HG03045 (cell line): ENCODE results near the gene FOXRED2.
A peak's percentile ranks its signal among the peaks of the same experiment; 100 is the strongest.
"Not testable (repeated sequence)": the region's sequence is repeated elsewhere in the genome, so short reads cannot be mapped to it uniquely, and the experiment has no call there.

ENCODE experiments used
- ATAC-seq: cut with Tn5 transposase; IDR thresholded peaks from one replicate; pipeline ENCODE4 v1.9.1; 2021; ENCODE audit warnings: mild to moderate bottlenecking, moderate library complexity; ENCODE audit not compliant: unreplicated experiment

FOXRED2 gene

DNA sequence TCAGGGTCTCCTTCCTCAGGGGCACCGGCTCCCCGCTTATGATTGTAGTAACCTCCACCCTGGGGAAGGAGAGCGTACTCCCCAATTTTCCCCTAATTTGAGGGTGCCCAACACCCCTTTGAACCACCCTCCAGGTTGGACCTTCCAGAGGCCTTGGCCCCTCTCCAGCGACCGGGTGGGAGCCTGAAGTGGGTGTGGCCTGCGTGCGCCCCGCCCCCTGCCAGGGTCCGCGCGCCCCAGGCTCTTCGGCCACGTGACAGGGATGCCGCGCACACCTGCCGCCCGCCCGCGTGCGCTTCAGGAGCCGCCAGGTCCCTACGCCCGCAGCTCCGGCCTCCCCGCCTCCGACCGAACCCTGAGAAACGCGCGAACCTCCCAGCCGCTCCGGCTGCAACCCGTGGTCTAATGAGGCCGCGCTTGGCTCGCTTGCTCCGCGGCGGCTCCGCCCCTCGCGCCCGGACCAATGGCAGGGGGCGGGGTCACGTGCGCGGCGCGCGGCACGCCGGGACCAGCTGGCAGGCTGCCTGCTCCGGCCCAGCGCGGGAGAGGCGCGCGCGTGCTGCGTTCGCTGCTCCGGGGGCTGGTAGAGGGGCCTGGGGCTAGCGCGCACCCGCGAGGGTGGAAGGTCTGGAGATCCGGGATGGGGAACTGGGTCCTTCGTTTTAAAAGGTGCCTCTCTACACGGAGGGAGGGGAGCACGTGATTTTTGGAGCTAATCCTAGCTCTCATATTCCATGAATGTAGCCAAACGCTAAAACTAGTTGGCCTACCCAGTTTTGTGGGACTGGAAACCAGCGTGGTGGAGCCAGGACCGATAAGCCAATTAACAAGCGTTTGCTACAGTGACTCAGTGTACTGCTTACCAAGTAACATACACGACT lies at the start of gene FOXRED2:
Gene FOXRED2 (minus strand): TSS at position 404 of the 881 bp plus-strand sequence. CDS start 618 bp downstream, outside the sequence.
- peak; percentile 80 for ATAC-seq

- ATAC-seq = no peak
These were observed 47.3 kb upstream of the FOXRED2 start for GRCh38 chr22:36554098-36554497.

DNA sequence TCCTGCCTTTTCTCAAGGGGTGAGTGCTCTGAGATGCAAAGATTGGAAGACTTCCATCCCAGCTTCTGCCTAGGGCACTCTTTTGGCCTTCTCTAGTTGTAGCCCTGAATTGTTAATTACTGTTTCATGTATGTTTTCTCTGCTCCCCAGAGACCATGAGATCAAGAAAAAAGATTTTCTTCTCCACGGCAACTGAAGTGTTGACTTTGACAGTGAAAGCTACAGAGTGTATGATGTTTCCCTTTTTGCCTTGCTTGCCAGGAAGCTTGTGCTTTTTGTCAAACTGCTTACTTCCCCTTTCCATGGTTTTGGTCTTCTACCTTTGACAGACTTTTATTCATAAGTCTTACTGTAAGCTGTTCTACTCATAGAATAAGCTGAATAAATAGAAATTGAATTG lies 45.4 kb upstream of the FOXRED2 start:
- no peak for ATAC-seq

DNA sequence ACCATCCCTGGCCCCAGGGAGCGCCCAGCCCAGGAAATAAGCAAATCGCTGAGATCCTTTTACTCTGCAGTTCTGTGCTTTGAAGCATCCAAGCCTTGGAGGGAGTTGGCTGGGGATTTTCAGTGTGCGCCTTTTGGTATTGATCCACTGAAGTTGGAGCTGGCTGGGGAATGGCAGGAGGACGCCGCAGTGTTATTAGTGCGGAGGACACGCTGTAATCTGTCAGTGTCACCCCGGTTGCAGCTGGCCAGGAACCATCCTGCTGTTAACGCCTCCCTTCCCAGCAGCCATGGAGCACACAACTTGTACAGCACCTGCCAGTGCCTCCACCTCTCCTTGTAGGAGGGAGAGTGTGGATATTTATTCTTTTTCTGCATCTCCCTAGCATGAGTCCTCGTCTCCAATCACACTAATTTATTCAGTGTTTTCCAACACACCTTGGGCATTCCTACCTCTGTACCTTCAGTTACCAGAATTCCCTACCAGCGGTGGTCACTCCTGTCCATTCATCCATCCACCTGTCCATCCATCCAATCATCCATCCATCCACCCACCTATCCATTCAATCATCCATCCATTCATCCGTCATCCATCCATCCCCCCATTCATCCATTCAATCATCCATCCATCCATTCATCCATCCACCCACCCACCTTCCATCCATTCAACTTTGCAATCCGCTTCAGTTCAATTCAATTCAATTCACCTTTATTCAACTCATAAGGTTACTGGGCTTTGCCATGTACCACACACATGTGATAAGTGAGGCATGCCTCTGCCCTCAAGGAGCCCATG lies 44.1 kb upstream of the FOXRED2 start:
- ATAC-seq = no peak

GRCh38 chr22:36549033-36549432 lies 42.2 kb upstream of the FOXRED2 start:
- ATAC-seq = no peak

GRCh38 chr22:36548606-36549005 lies 41.8 kb upstream of the FOXRED2 start:
- ATAC-seq = no peak

DNA sequence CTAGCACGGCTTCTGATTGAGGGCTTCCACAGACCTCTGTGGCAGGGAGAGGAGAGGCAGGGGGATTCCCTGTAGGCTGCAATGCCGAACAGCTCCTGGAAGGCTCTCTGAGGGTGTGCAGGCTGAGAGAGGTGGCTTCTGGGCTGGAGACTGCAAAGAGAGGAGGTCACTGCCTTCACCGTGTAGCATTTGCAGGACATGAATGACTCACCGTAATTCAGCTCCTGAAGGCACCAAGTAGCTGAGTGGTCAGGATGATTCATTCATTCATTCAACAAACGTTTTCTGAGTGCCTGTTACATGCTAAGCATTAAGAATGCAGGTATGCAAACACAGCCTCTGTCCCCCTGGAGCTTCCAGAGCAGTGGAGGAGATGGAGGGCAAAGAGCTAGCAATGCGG lies 40.1 kb upstream of the FOXRED2 start:
- no peak for ATAC-seq

- no peak for ATAC-seq
These were observed 39.4 kb upstream of the FOXRED2 start for GRCh38 chr22:36546092-36546804.

- no peak for ATAC-seq
These were observed 37.3 kb upstream of the FOXRED2 start for GRCh38 chr22:36544107-36544620.

DNA sequence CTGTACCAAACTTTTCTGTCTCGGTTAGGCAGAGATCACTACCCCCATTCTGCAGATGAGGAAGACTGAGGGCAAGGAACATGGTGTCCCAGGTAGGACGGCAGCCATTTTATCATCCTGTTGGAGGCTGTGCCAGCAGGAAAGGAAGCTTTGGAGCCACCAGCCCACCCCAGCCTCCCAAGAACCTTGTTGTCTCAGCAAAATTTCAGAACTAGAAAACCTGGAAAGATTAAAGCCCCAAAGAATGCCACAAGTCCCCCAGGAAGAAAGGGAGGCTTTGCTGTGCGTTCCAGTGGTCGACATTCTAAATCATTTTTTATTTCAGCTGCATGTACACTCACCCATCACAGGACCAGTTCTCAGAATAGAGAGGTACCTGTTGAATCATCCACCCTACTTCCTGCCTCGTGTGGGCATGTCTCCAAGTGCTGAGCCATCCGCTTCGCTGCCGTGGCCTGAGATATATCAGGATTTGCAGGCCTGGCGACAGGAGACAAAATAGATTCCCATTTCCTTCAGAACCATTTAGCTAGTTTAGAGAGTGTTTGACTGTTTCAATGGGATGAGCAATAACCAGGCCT lies 35.1 kb upstream of the FOXRED2 start:
- no peak for ATAC-seq

- ATAC-seq = no peak
These were observed 34.2 kb upstream of the FOXRED2 start for GRCh38 chr22:36540867-36541642.

- ATAC-seq = no peak
These were observed 31.7 kb upstream of the FOXRED2 start for GRCh38 chr22:36538529-36538928.

- no peak for ATAC-seq
These were observed 29.9 kb upstream of the FOXRED2 start for GRCh38 chr22:36536717-36537116.

DNA sequence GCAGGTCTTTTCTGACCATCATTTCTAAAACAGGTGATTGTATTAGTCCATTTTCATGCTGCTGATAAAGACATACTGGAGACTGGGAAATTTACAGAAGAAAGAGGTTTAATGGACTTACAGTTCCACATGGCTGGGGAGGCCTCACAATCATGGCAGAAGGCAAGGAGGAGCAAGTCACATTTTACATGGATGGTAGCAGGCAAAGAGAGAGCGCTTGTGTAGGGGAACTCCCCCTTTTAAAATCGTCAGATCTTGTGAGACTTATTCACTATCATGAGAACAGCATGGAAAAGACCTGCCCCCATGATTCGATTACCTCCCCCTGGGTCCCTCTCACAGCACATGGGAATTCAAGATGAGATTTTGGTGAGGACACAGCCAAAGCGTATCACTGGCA lies 26.5 kb upstream of the FOXRED2 start:
- ATAC-seq = not testable (repeated sequence)

GRCh38 chr22:36532466-36532865 lies 25.6 kb upstream of the FOXRED2 start:
- ATAC-seq = no peak

- peak; percentile 92 for ATAC-seq
These were observed 22.2 kb upstream of the FOXRED2 start, which contains the start of gene EIF3D for GRCh38 chr22:36528795-36529751. Gene EIF3D, minus strand, starts transcription at chr22:36529166. Its CDS starts 3,045 bp downstream, at chr22:36526121.

- no peak for ATAC-seq
These were observed 21.5 kb upstream of the FOXRED2 start for GRCh38 chr22:36528341-36528740.

DNA sequence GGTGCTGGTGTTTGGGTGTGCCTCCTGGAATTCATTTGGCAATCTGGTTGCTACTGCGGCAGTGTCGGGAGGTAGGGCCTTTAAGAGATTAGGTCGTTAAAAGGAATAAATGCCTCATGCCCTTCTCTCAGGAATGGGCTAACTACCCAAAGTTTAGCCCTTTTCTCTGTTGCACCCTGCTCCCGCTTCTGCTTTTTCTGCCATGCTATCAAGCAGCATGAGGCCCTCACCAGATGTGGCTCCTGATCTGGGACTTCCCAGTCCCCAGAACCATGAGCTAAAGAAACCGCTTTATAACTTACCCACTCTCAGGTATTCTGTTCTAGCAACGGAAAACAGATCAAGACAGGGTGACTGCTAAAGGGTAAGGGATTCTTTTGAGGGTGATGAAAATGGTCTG lies 15.8 kb upstream of the FOXRED2 start:
- no peak for ATAC-seq

DNA sequence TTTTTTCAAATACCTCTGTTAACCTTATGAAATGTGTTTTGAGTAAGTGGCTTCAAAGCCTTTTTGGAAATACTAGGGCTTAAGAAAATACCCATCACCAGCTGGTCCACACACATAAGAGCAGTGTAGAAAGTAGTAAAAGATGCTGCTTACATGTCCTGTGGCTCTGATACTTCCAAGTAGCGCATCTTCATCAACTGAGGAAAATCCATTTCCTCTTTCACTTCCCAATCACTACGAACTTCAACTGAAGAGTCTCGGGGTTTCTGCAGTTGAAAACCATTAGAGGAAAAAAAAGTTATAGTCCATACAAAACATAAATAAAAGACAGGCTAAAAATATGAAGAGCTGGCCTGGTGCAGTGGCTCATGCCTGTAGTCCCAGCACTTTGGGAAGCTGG lies 13.6 kb upstream of the FOXRED2 start:
- ATAC-seq = no peak
